HG02571 (cell line): ENCODE measurements around the gene NCOA1.
A peak's percentile ranks its signal among the peaks of the same experiment; 100 is the strongest.
"Not testable (repeated sequence)": the region's sequence is repeated elsewhere in the genome, so short reads cannot be mapped to it uniquely, and the experiment has no call there.

Experiments used
- ATAC-seq: cut with Tn5 transposase; IDR thresholded peaks from one replicate; pipeline ENCODE4 v1.9.1; 2021; ENCODE audit warnings: mild to moderate bottlenecking, moderate library complexity; ENCODE audit not compliant: unreplicated experiment

The NCOA1 gene

DNA sequence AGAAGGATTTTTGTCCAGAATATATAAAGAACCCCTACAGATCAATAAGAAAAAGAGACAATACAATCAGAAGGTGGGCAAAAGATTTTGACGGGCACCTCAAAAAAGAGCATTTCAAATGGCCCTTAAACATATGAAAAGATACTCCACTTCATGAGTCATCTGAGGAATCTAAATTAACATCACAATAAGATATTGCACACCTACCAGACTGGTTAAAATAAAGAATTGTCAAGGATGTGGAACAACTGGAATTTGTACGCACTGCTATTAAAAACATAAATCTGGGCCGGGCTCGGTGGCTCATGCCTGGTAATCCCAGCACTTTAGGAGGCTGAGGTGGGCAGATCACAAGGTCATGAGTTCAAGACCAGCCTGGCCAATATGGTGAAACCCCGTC, 17.0 kb upstream of the NCOA1 start:
- no peak for ATAC-seq

DNA sequence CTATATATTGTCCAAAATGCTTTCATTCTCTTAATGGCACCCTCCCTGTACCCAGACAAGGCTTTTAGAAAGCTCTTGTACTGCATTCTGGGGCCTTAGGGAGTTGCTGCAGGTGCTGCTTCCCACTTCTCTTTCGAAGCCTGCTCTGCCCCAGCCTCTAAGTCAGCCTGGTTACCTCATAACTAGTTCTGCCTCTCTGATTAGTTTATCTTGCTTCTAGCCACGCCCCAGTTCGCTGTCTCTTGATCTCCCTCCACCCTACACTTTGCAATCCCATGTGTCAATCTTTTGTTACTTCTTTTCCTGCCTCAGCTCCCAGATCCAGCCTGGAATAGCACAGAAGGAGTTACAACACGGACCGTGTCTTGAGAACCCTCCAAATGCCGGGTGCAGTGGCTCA, 13.8 kb upstream of the NCOA1 start:
- ATAC-seq = no peak

GRCh38 chr2:24478243-24478642, 12.8 kb upstream of the NCOA1 start:
- ATAC-seq = no peak

DNA sequence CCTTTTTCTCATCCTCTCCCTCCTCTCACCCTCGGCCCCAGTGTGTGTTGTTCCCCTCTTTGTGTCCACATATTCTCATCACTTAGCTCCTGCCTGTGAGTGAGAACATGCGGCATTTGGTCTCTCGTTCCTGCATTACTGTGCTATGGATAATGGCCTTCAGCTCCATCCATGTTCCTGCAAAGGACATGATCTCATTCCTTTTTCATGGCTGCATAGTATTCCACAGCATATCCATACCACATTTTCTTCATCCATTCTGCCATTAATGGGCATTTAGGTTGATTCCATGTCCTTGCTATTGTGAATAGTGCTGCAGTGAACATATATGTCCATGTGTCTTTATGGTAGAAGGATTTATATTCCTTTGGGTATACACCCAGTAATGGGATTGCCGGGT, 10.8 kb upstream of the NCOA1 start:
- ATAC-seq = no peak

DNA sequence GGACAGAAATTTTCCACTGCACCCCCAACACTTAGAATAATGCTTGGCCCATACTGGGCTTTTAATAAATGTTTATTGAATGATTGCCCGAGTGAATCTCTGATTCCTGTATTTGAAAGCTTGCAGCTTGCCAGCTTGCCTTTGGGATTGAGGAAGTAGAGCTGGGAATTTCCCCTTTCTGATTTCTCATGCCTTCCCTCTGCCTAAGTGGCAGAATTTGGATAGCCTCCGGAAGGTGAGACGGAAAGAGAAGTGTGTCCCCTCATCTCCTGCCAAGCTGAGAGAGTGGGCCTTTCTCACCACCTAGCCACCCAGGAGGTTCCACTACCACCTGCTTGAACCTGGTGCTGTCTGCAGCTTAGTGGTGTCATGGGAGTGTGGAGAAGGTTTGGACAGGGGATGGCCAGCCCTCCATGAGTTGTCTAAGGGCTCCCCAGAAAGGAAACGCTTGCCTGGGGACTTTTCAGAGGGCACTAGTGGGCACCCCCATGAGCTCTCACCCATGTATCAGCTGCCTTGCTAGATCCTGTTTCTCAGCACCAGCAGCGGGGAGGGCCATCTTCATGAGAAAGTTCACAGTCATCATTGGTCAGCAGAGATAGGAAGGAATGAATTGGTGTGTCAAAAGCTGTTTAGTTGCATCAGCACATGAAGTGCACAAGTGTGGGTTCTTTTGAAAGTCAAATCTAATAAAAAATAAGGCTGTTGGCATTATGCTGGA, 8.6 kb upstream of the NCOA1 start:
- no peak for ATAC-seq

- ATAC-seq = no peak
These were observed 8.1 kb upstream of the NCOA1 start for GRCh38 chr2:24482972-24483300.

GRCh38 chr2:24484677-24485076, 6.4 kb upstream of the NCOA1 start:
- ATAC-seq = not testable (repeated sequence)

DNA sequence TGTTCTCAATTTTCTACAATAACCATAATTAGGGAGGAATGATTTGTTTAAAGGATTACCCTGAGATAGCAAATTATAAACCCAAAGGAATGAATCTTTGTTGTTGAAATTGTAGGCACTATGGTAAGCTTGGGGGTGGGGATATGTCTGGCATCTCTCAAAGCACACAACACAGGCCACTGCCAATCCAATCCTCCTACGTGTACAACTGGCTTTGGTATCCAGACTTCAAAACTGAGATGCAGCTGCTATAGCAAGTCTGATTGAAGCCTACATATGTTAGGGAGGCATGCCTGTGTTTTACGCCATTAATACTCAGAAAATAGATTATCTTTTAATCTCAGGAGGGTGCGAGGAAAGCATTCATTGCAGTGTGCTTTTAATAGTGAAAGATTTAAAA, 5.9 kb upstream of the NCOA1 start:
- no peak for ATAC-seq

- ATAC-seq = no peak
These were observed 4.3 kb upstream of the NCOA1 start for GRCh38 chr2:24486636-24487205.

DNA sequence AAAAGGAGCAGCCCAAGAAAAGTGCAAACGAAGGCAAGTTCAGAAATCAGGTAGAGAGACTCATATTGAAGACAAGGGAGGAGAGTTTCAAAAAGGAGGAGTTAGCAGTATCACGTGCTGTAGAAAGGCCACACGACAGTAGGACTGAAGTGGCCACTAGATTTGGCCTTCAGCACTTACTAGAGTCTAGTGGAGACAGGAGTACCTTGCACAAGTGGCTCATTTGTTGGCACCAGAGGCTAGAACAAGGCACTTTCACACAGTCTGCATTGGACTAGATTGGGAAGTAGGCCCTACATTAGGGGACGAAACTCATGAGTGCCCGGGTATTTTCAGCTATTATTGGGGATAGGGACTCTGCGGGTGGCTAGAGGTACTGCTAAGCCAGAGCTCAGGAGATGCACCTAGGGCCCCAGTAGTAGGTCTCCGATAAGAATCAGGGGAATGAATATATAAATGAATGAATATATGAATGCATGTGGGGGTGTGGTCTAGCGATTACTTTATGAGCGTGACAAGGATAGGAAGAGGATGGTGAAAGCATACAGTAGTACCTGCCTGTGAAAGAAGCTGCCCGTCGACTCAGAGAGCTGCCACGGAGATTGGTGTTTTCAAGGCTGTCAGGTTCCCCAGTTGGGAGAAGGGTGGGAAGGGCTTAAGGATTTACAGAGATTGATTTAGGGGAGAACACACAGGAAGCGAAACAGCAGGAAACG, 1.4 kb upstream of the NCOA1 start:
- ATAC-seq = no peak

- no peak for ATAC-seq
These were observed 819 bp upstream of the NCOA1 start for GRCh38 chr2:24490181-24490689.

DNA sequence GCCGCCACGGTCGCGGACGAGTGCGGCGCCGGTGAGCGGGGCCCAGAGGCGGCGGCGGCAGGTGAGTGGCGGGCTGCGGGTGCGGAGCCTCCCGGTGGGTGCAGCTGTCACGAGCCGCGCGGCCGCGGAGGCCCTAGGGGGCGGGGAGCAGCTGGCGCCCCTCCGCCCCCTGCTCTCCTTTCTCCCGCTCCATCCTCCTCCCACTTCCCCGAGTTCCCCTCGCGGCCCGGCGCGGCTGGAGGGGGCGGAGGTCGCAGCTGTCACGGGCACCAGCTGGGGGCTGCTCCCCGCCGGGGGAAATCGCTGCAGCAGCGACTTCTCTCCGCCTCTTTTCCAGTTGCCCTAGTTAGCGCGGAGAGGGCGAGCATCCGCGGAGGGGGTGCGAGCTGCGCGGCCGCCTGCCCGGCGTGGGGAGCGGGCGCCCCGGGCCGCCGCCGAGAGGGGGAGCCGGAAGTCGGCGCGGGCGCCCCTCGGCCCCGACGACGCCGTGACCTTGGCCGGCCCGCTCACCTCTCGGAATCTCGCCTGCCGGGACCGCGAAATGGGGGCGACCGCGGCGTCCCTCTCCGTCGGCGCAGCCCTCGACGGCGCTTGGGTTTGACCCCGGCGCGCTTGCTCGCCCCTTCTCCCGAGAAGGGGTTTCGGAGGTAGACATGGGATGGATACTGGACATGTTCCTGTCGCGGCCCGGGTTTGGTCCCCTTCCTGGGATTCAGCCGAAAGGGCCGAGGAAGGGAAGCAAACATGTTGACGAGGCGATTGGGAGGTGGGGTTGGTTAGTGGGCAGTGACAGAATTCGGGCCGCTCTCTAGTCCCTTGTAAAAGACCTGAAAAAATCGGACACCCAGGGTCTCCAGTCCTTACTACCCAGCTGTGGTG, 727 bp downstream of the NCOA1 start:
- peak; percentile 30 for ATAC-seq

DNA sequence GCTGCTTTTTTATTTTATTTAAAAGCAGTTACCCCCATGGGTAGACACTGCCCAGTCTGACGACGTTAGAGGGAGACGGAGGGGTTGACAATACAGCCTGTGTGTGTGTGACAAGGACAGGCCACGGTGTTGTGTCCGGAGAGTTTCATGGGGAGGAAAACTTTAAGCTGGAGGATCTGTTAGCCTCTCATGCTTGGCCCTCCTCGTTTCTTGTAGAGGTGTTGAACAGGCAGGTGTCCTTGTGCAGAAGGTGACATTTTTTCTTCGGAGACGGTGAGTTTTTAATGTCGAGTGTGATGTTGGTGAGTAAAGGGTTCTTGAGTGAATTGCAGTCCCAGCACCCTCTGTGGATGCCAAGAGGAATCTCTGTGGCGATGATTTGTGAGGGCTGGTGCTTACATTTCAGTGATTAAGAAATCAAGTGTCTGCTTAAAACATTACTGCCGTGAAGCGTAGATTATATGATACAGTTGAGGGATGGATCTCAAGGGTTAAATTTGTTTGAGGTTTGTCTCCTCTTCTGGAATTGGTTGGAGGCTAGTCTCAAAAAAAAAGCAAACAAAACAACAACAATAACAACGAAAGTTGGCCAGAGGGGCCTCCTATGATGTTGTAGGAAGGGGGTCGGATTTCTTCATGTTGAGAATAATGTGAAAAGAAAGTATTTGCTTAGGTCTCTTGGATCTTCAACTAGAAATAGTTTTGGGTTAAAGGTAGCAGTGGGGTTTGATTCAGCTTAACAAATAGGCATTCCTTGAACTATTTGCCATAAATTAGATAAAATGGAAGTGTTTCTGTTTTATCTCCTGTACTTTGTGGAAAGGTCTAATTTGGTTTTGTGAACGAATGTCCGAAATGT, 1.6 kb downstream of the NCOA1 start:
- ATAC-seq = no peak

DNA sequence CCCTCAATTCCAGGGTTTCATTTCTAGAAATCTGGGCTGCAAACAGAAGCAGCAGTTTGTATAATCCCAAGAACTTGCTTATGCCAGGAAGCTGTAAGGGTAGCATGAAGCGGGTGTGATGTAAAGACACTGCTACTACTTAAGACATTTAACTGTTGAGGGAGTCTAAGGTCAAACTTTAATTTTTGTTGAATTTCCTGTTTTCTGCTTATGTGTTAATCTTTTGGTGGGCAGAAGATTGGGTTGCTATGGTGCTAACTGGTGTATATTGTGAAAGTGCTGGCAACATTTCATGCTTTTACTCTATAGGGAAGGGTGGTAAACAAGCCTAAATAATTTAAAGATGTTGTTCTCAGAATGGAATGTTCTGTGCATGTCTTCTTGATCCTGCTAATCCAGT, 2.7 kb downstream of the NCOA1 start:
- ATAC-seq = no peak

GRCh38 chr2:24494410-24494809, 3.4 kb downstream of the NCOA1 start:
- no peak for ATAC-seq

GRCh38 chr2:24495451-24495850, 4.4 kb downstream of the NCOA1 start:
- ATAC-seq = no peak

DNA sequence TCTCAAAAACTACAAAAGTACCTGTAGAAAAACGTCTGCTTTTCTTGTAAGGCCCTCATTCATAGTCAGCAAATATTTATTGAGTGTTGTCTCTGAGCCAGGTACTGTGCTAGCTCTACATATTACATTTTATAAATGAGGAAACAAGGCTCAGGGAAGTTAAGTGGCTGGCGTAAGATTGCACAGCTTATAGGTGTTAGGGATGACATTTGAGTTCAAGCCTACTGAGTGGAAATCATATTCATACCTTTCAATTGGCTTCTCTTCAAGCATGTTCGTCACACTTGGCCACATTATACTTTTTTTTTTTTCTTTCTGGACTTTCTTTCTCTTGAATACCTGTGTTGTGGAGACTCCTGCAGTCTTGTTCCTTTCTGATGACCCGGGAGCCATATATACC, 5.9 kb downstream of the NCOA1 start:
- no peak for ATAC-seq

GRCh38 chr2:24497685-24498084, 6.6 kb downstream of the NCOA1 start:
- no peak for ATAC-seq

- no peak for ATAC-seq
These were observed 7.1 kb downstream of the NCOA1 start for GRCh38 chr2:24498121-24498520.

- no peak for ATAC-seq
These were observed 10.8 kb downstream of the NCOA1 start for GRCh38 chr2:24501813-24502212.
